ENCODE measurements around the gene SH3RF3. TPM values are rescaled to one million over a fixed set of nuclear protein-coding genes. Genes with fewer than 3 reads are reported as not detected.

The SH3RF3 gene
- total and polyA plus RNA-seq, 12 donors, result 0.72 to 19.1 (median 12.2) TPM

DNA sequence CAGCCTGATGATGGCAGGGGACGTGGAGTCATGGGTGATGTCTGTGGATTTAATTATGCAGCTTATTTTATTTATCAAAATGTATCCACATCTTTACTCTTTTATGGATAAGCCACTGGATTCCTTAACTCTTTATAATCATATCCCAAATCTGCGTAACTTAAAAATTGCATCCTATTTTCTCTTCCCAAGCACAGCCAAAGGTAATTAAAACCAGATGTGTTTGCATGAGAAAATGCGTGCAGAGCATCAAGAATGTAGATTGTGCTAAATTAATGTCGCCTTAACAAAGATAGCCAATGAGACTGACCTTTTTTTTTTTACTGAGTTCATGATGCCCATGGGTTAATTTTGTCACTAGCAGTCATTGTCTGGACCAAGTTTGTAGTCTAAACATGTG lies 10.0 kb downstream of the SH3RF3 start:
- TF ChIP-seq, protein P1, sequence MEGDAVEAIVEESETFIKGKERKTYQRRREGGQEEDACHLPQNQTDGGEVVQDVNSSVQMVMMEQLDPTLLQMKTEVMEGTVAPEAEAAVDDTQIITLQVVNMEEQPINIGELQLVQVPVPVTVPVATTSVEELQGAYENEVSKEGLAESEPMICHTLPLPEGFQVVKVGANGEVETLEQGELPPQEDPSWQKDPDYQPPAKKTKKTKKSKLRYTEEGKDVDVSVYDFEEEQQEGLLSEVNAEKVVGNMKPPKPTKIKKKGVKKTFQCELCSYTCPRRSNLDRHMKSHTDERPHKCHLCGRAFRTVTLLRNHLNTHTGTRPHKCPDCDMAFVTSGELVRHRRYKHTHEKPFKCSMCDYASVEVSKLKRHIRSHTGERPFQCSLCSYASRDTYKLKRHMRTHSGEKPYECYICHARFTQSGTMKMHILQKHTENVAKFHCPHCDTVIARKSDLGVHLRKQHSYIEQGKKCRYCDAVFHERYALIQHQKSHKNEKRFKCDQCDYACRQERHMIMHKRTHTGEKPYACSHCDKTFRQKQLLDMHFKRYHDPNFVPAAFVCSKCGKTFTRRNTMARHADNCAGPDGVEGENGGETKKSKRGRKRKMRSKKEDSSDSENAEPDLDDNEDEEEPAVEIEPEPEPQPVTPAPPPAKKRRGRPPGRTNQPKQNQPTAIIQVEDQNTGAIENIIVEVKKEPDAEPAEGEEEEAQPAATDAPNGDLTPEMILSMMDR (IDR thresholded peaks at IDR 0.05), result no peak
- TF ChIP-seq POLR2A (IDR thresholded peaks at IDR 0.05), result no peak
- intact Hi-C loops (cut with DNase I), result no loop called here
- peaks cover 12 to 20% of the 10 kb centered on the region in 2 donors for H3K4me1 ChIP-seq (replicated peaks in 1 of 2)
- no peak for DNase-seq
- WGBS, 4 donors, result 92 to 97% (median 96%) methylated on average over 4 of the region's 4 CpGs
- no peak overlapping the region for H3K27ac ChIP-seq
- no peaks in the 10 kb centered on the region for H3K27me3 ChIP-seq
- no peaks in the 10 kb centered on the region for H3K36me3 ChIP-seq (replicated peaks in 1 of 2)
- H3K9me3 ChIP-seq (replicated peaks in 1 of 3), result no peaks in the 10 kb centered on the region
- H3K4me3 ChIP-seq, result no peak overlapping the region

DNA sequence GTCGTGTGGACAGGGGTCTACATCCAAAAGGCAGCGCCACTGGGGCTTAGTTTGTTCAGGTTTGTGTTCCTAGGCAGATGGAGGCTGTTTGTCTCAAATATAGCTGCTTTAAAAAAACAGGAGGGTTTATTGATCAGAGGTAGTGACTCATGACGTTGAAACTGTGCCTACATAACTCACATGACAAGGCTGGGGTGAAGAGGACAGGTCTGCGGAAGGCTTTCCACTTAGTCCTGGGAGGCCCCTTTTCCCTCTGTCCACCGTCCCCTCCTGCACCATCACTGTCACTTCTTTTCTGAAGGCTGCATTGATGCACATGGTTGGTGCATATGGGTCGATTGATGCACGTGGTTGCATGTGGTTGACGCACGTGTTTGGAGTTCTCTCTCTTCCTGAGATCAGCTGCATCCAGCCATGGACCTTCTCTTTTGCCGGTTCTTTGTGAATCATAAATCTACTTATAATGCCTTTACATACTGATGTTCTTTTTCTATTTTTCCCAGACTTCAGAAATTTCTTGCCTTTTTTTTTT lies 10.9 kb downstream of the SH3RF3 start:
- Histone ChIP-seq H3K4me3 (no peak overlapping the region), H3K36me3 (replicated peaks in 1 of 2) (no peaks in the 10 kb centered on the region), H3K9me3 (replicated peaks in 1 of 3) (no peaks in the 10 kb centered on the region), H3K27ac (no peak overlapping the region), H3K4me1 (replicated peaks in 1 of 2) (peaks cover 12 to 16% of the 10 kb centered on the region in 2 donors), H3K27me3 (no peaks in the 10 kb centered on the region)
- DNase-seq, result no peak
- WGBS, 4 donors, result 77 to 89% (median 85%) methylated on average over 8 to 10 of the region's 10 CpGs
- intact Hi-C loops (cut with DNase I), result no loop called here
- TF ChIP-seq, protein P1 (IDR thresholded peaks at IDR 0.05), result no peak
- TF ChIP-seq POLR2A (IDR thresholded peaks at IDR 0.05), result no peak

DNA sequence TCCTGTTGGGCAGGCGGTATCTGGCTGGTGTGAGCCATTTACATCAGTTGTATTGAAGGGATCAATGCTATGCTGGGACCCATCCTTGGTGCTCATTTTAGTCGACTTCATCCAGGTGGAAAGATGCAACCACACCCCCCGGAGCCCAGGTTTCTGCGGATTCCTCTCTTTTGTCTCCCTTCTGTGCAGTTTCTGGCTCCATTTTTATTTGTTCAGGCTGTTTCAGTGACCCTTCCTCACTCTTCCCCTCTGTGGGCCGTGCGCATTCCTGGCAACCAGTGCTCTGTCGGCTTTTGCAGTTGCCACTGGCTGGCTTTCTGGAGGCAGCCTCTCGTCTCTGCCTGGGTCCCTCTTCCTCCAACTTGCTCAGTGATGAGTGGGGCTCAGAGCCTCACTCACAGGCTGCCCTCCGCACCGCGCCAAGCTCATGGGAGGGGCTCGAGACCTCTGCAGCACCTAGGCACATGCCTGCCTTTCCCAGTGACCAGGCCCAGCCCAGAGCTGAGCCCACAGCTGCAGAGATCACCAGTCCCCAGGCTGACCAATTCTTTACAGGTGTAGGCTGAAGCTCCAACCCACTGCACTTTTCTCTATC lies 12.1 kb downstream of the SH3RF3 start:
- no peaks in the 10 kb centered on the region for H3K27me3 ChIP-seq
- intact Hi-C loops (cut with DNase I), result no loop called here
- no peaks in the 10 kb centered on the region for H3K36me3 ChIP-seq (replicated peaks in 1 of 2)
- peaks cover 4 to 5% of the 10 kb centered on the region in 2 donors for H3K4me1 ChIP-seq (replicated peaks in 1 of 2)
- H3K4me3 ChIP-seq, result no peak overlapping the region
- no peak for TF ChIP-seq POLR2A (IDR thresholded peaks at IDR 0.05)
- TF ChIP-seq, protein P1 (IDR thresholded peaks at IDR 0.05), result no peak
- 88 to 96% (median 92%) methylated on average over 12 of the region's 12 CpGs for WGBS, 4 donors
- DNase-seq, result no peak
- H3K9me3 ChIP-seq (replicated peaks in 1 of 3), result no peaks in the 10 kb centered on the region
- H3K27ac ChIP-seq, result no peak overlapping the region

DNA sequence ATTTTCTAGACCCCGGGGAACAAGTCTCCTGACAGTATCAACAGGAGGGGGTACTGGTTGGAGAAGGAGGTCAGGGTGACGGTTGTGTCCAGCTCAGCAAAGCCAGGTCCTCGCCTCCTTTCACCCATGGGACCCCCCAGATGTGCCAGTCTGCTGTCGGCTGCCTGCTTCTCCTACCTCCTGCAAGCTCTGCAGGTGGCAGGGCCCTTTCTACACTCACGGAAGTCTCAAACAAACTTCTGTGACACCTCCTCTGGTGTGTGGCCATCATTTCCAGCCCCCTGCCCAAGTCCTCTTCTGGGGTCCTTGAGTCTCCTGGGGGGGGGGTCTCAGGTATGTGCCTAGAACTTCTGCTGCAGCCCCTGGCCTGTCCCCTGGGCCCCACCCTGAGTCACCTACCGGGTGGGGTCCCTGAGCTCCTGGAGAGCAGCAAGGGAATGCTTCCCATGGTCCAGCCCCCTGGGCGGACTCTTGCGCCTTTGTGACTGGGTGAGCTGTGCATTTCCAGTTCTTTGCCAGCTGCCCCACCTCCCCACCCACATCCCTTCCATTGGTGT lies 12.8 kb downstream of the SH3RF3 start:
- H3K4me3 ChIP-seq, result no peak overlapping the region
- H3K9me3 ChIP-seq (replicated peaks in 1 of 3), result no peaks in the 10 kb centered on the region
- no peak overlapping the region for H3K27ac ChIP-seq
- no peaks in the 10 kb centered on the region for H3K36me3 ChIP-seq (replicated peaks in 1 of 2)
- no peaks in the 10 kb centered on the region for H3K4me1 ChIP-seq (replicated peaks in 1 of 2)
- WGBS, 4 donors, result 90 to 100% (median 92%) methylated on average over 7 to 8 of the region's 8 CpGs
- no peaks in the 10 kb centered on the region for H3K27me3 ChIP-seq
- TF ChIP-seq, protein P1 (IDR thresholded peaks at IDR 0.05), result no peak
- no peak for TF ChIP-seq POLR2A (IDR thresholded peaks at IDR 0.05)
- DNase-seq, result no peak
- intact Hi-C loops (cut with DNase I), result no loop called here

Data from adrenal gland (tissue), 12 donors.